NCI-H1417 (cell line): ENCODE results near the gene SPI1.
A peak's percentile ranks its signal among the peaks of the same experiment; 100 is the strongest.

Experiments used
- DNase-seq, 3 experiments: peaks; one replicate each; lab custom pipeline; 2025; lab: John Stamatoyannopoulos, UW

The SPI1 gene

GRCh38 chr11:47378010-47378835 lies at the start of gene SPI1:
SPI1 (minus strand) TSS chr11:47378547; CDS start chr11:47378353, 194 bp downstream.
- DNase-seq, result no peak

GRCh38 chr11:47426062-47426956 lies 48.0 kb upstream of the SPI1 start, which contains the start of gene PSMC3:
PSMC3 (minus strand) TSS chr11:47426439; CDS start chr11:47426279, 160 bp downstream.
- peak; percentile 97 to 99 (median 99) for DNase-seq

GRCh38 chr11:47425611-47426010 lies 47.3 kb upstream of the SPI1 start:
- no peak for DNase-seq

GRCh38 chr11:47418454-47419259 lies 40.3 kb upstream of the SPI1 start:
- no peak for DNase-seq

GRCh38 chr11:47417712-47418111 lies 39.4 kb upstream of the SPI1 start:
- no peak for DNase-seq

- no peak for DNase-seq
Observed at GRCh38 chr11:47415949-47416472, 37.7 kb upstream of the SPI1 start.

- DNase-seq, result no peak
Observed at GRCh38 chr11:47415091-47415854, 36.9 kb upstream of the SPI1 start.

- DNase-seq, result no peak
Observed at GRCh38 chr11:47414685-47415070, 36.3 kb upstream of the SPI1 start.

- DNase-seq, result no peak
Observed at GRCh38 chr11:47413908-47414684, 35.7 kb upstream of the SPI1 start.

- DNase-seq, result no peak
Observed at GRCh38 chr11:47413351-47413750, 35.0 kb upstream of the SPI1 start.

- DNase-seq, result no peak
Observed at GRCh38 chr11:47411884-47412746, 33.8 kb upstream of the SPI1 start.

GRCh38 chr11:47410370-47411264 lies 32.3 kb upstream of the SPI1 start:
- DNase-seq, result no peak

GRCh38 chr11:47409440-47410369 lies 31.4 kb upstream of the SPI1 start:
- DNase-seq, result peak in 2 of 3 experiments; percentile 66 to 71

GRCh38 chr11:47408598-47409439 lies 30.5 kb upstream of the SPI1 start:
- peak in 2 of 3 experiments; percentile 65 for DNase-seq

GRCh38 chr11:47407746-47408590 lies 29.6 kb upstream of the SPI1 start, which contains the start of gene SLC39A13:
SLC39A13 (plus strand) TSS chr11:47408590; CDS start chr11:47410095, 1,505 bp downstream.
- peak; percentile 91 to 95 (median 93) for DNase-seq
